Coronary artery (tissue), 2 donors: ENCODE results near the gene VGLL4.

Source experiments
- DNase-seq: peaks from one replicate; pipeline ENCODE4 v3.0.0-alpha.2; 2017; ENCODE audit warnings: low spot score
- H3K27ac ChIP-seq, 2 donors: fragments of 200-600 bp; sonication (generic); one replicate each; pipeline ENCODE4 v1.5.1; 2016 to 2019
- H3K4me3 ChIP-seq: fragments of 200-600 bp; sonication (generic); 2 replicates; pipeline ENCODE4 v1.5.1; 2016; ENCODE audit warnings: mild to moderate bottlenecking, moderate library complexity
- TF ChIP-seq, protein P1 (sequence below): fragments of 200-600 bp; sonication (generic); IDR thresholded peaks from one replicate; pipeline ENCODE4 v1.5.1; 2019; ENCODE audit warnings: antibody characterized with exemption

The VGLL4 gene

GRCh38 chr3:11510356-11510755 is 133.4 kb downstream of the VGLL4 start:
- TF ChIP-seq, protein P1, sequence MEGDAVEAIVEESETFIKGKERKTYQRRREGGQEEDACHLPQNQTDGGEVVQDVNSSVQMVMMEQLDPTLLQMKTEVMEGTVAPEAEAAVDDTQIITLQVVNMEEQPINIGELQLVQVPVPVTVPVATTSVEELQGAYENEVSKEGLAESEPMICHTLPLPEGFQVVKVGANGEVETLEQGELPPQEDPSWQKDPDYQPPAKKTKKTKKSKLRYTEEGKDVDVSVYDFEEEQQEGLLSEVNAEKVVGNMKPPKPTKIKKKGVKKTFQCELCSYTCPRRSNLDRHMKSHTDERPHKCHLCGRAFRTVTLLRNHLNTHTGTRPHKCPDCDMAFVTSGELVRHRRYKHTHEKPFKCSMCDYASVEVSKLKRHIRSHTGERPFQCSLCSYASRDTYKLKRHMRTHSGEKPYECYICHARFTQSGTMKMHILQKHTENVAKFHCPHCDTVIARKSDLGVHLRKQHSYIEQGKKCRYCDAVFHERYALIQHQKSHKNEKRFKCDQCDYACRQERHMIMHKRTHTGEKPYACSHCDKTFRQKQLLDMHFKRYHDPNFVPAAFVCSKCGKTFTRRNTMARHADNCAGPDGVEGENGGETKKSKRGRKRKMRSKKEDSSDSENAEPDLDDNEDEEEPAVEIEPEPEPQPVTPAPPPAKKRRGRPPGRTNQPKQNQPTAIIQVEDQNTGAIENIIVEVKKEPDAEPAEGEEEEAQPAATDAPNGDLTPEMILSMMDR: no peak
- Histone ChIP-seq H3K27ac (peak overlapping the region; percentile 83 to 86), H3K4me3 (no peak overlapping the region)
- DNase-seq: no peak

DNA sequence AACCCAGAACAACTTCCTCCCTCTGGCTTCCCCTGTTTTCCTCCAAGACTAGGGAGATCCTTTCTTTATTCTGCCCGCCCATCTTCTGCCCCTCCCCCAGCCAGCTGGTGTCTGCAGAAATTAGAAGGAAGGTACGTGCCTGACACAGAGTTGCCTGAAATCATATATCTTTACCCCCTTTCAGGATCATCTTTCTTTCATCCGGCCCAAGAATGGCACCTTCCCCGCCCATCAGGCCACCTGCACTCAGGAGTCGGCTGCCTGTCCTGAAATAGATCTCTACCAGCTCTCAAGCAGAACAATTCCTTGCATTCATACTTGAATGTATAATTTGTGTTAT is 133.7 kb downstream of the VGLL4 start:
- H3K27ac ChIP-seq: peak overlapping the region; percentile 83 to 86
- TF ChIP-seq, protein P1: no peak
- DNase-seq: no peak
- H3K4me3 ChIP-seq: no peak overlapping the region

DNA sequence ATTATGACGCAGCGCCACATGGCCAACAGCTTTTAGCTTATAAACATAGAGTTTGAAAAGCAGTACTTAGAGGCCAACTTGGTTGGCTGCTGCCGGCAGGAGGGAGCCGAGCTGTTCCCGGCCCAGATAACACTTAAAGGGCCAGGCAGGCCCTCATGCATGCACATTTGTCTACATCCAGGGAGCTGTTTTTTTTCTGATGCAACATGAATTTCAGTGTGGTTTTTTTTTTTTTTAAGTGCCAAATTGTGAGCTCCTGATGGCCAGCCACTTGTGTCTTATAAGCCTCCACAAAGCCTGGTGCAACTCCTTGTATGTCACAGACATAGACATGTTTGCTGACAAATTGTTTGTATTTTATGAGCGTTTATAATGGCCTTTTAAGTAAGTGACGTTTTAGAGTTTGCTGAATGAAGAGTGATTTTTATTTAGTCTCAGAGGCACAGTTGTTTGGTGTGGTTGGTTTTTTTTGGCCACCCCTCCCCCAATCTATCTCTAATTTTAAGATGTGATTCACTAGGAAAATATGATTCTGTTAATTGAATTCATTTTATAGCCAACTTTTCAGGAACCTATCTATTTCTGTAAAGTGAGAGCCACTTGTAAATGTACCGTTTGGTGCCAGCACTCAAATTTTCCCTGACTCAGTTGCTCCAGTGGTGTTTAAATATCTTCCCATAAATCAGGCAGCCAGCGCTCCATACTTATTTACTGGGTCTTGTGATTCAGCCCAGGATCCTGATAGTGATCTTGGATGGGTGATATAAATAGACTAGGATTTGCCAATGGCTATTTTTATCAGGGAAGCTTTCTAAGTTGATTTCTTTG is 134.3 kb downstream of the VGLL4 start:
- peak overlapping the region; percentile 83 to 86 for H3K27ac ChIP-seq
- TF ChIP-seq, protein P1: no peak
- H3K4me3 ChIP-seq: peak overlapping the region; percentile 8
- DNase-seq: peak; percentile 87

DNA sequence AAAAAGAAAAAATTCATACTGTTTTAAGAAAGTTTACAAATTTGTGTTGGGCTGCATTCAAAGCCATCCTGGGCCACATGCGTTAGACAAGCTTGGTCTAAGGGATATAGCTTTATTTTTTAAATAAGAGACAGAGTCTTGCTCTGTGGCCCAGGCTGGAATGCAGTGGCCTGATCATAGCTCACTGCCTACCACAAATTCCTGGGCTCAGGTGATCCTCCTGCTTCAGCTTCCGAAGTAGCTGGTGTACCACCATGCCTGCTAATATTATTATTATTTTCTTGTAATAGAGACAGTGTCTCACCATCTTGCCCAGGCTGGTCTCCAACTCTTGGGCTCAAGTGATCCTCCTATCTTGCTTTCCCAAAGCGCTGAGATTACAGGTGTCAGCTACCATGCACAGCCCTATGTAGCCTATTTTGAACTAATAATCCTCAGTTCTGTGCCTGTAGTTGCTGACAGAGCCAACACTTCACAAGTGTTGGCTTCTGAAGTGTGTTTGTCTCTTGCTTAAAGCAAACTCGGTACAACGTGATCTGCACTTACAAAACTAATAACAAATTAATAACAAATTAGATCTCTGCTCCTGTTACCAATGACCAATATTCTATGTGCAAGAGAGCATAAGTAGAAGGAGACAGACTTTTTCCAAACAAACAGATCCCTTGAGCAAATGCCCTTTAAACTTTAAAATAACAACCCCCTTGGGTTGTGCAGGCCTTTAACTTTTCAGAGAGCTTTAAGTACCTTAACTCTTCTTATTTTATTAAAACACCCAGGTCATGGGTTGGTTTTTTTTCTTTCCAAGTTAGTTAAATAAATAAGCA is 135.2 kb downstream of the VGLL4 start:
- H3K27ac ChIP-seq: peak overlapping the region; percentile 83 to 86
- DNase-seq: no peak
- peak overlapping the region; percentile 8 for H3K4me3 ChIP-seq
- TF ChIP-seq, protein P1: no peak

DNA sequence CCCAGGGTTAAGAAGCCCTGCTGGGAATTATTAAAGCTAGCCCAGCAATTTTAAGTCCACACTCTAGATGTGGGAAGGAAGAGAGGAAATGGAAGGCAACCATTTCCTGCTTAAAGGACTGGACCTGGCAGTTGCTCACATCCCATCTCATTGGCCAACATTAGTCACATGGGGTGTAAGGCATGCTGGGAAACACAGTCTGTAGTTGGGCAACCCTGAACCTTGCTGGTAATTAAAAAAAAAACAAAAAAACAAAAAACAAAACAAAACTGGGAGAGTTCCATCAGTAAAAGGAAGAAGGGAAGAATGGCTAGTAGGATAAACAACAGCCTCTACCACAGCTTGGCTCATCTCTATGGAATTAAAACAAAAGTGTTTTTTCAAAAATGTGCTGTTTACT is 136.0 kb downstream of the VGLL4 start:
- Histone ChIP-seq H3K27ac (peak overlapping the region; percentile 83 to 86), H3K4me3 (no peak overlapping the region)
- no peak for DNase-seq
- TF ChIP-seq, protein P1: no peak
